Spinal cord (tissue), 10 donors: ENCODE measurements around the gene GRPEL1. TPM values are rescaled to one million over a fixed set of nuclear protein-coding genes. Genes with fewer than 3 reads are reported as not detected.

Experiments
- DNase-seq, 6 donors: peaks; one replicate each; pipeline versions ENCODE4 v3.0.0 to v3.0.0-alpha.2; 2013 to 2015; ENCODE audit warnings: low spot score in 6 of 6, low read depth in 4 of 6
- H3K27ac ChIP-seq: one replicate; pipeline ENCODE4 v1.5.1; 2013; ENCODE audit warnings: low read depth, low read length, control low read depth
- H3K27me3 ChIP-seq: one replicate; pipeline ENCODE4 v1.6.1; 2013; ENCODE audit warnings: low read length; ENCODE audit not compliant: control insufficient read depth, insufficient read depth
- H3K36me3 ChIP-seq: one replicate; pipeline ENCODE4 v1.6.1; 2013; ENCODE audit warnings: low read length; ENCODE audit not compliant: control insufficient read depth, insufficient read depth
- H3K4me1 ChIP-seq: one replicate; pipeline ENCODE4 v1.6.1; 2013; ENCODE audit warnings: low read length; ENCODE audit not compliant: control insufficient read depth, insufficient read depth
- H3K4me3 ChIP-seq: one replicate; pipeline ENCODE4 v1.5.1; 2013; ENCODE audit warnings: low read depth, low read length, control low read depth
- H3K9me3 ChIP-seq: one replicate; pipeline ENCODE4 v1.6.1; 2013; ENCODE audit warnings: low read length; ENCODE audit not compliant: control insufficient read depth, insufficient read depth
- WGBS: methylation state at CpG from one replicate; pipeline ENCODE4 v1.1.5; 2013; ENCODE audit warnings: missing lambda C conversion rate; ENCODE audit not compliant: insufficient coverage; 5-methylcytosine and 5-hydroxymethylcytosine counted together
- polyA plus RNA-seq, 2 donors: library from polyadenylated mRNA; unstranded; fragments of 120-200 nt; gene quantifications; one replicate each; pipeline ENCODE4 v1.2.1, GENCODE V29; 2013; ENCODE audit not compliant: insufficient read length in 2 of 2
- total RNA-seq, 2 donors: library from RNA; depleted of rRNA in 1 of 2; stranded (reverse); fragments of 120-200 nt in 1 of 2; fragments of >200 nt in 1 of 2; gene quantifications; one replicate each; pipeline versions ENCODE4 v1.2.3 to v1.2.4, GENCODE V29; 2013 to 2014
- donor health status: healthy.

The GRPEL1 gene
- total and polyA plus RNA-seq, 4 donors, result 15.3 to 38.2 (median 34.2) TPM

- H3K27me3 ChIP-seq, result no peaks in the 10 kb centered on the region
- H3K36me3 ChIP-seq, result peaks cover 9% of the 10 kb centered on the region
- H3K4me3 ChIP-seq, result peak overlapping the region; percentile 85
- no peak for DNase-seq
- no peaks in the 10 kb centered on the region for H3K9me3 ChIP-seq
- WGBS, result 4% methylated on average over 17 of the region's 20 CpGs
- peaks cover 31% of the 10 kb centered on the region for H3K4me1 ChIP-seq
- peak overlapping the region; percentile 96 for H3K27ac ChIP-seq
Observed at GRCh38 chr4:7068883-7069282, 1.0 kb upstream of the GRPEL1 start.

- peaks cover 14% of the 10 kb centered on the region for H3K36me3 ChIP-seq
- under 1% methylated on average over 44 of the region's 50 CpGs for WGBS
- peaks cover 29% of the 10 kb centered on the region for H3K4me1 ChIP-seq
- peak overlapping the region; percentile 85 for H3K4me3 ChIP-seq
- H3K27ac ChIP-seq, result peak overlapping the region; percentile 96
- H3K9me3 ChIP-seq, result no peaks in the 10 kb centered on the region
- DNase-seq, result no peak
- no peaks in the 10 kb centered on the region for H3K27me3 ChIP-seq
Observed at GRCh38 chr4:7068279-7068842, 497 bp upstream of the GRPEL1 start.

- peaks cover 28% of the 10 kb centered on the region for H3K4me1 ChIP-seq
- WGBS, result 2% methylated on average over 13 of the region's 13 CpGs
- no peaks in the 10 kb centered on the region for H3K9me3 ChIP-seq
- H3K27me3 ChIP-seq, result no peaks in the 10 kb centered on the region
- no peak for DNase-seq
- H3K4me3 ChIP-seq, result peak overlapping the region; percentile 85
- H3K36me3 ChIP-seq, result peaks cover 26% of the 10 kb centered on the region
- no peak overlapping the region for H3K27ac ChIP-seq
Observed at GRCh38 chr4:7067126-7067451, 775 bp downstream of the GRPEL1 start.

GRCh38 chr4:7066493-7066892 lies 1.4 kb downstream of the GRPEL1 start:
- no peaks in the 10 kb centered on the region for H3K9me3 ChIP-seq
- H3K27me3 ChIP-seq, result no peaks in the 10 kb centered on the region
- 82% methylated on average over 3 of the region's 4 CpGs for WGBS
- H3K4me1 ChIP-seq, result peaks cover 28% of the 10 kb centered on the region
- no peak overlapping the region for H3K4me3 ChIP-seq
- peaks cover 32% of the 10 kb centered on the region for H3K36me3 ChIP-seq
- H3K27ac ChIP-seq, result no peak overlapping the region
- DNase-seq, result no peak

- Histone ChIP-seq H3K4me1 (peaks cover 27% of the 10 kb centered on the region), H3K27me3 (no peaks in the 10 kb centered on the region), H3K36me3 (peaks cover 37% of the 10 kb centered on the region), H3K4me3 (no peak overlapping the region), H3K27ac (no peak overlapping the region), H3K9me3 (no peaks in the 10 kb centered on the region)
- no peak for DNase-seq
- WGBS, result 100% methylated on average over 6 of the region's 11 CpGs
Observed at GRCh38 chr4:7066006-7066405, 1.9 kb downstream of the GRPEL1 start.

- DNase-seq, result no peak
- peaks cover 11% of the 10 kb centered on the region for H3K4me1 ChIP-seq
- H3K36me3 ChIP-seq, result peaks cover 47% of the 10 kb centered on the region
- WGBS, result 89% methylated on average over 3 of the region's 4 CpGs
- no peak overlapping the region for H3K27ac ChIP-seq
- H3K4me3 ChIP-seq, result no peak overlapping the region
- H3K27me3 ChIP-seq, result no peaks in the 10 kb centered on the region
- H3K9me3 ChIP-seq, result no peaks in the 10 kb centered on the region
Observed at GRCh38 chr4:7063362-7063761, 4.5 kb downstream of the GRPEL1 start.

GRCh38 chr4:7062816-7063215 lies 5.0 kb downstream of the GRPEL1 start:
- no peak overlapping the region for H3K4me3 ChIP-seq
- H3K36me3 ChIP-seq, result peaks cover 47% of the 10 kb centered on the region
- no peaks in the 10 kb centered on the region for H3K27me3 ChIP-seq
- no peak overlapping the region for H3K27ac ChIP-seq
- H3K9me3 ChIP-seq, result no peaks in the 10 kb centered on the region
- WGBS, result no CpG with 5 or more reads among the region's 4 CpGs
- no peak for DNase-seq
- peaks cover 10% of the 10 kb centered on the region for H3K4me1 ChIP-seq

GRCh38 chr4:7061815-7062214 lies 6.0 kb downstream of the GRPEL1 start:
- peaks cover 48% of the 10 kb centered on the region for H3K36me3 ChIP-seq
- no peak overlapping the region for H3K27ac ChIP-seq
- no peak for DNase-seq
- 94% methylated on average over 4 of the region's 6 CpGs for WGBS
- H3K27me3 ChIP-seq, result no peaks in the 10 kb centered on the region
- peaks cover 5% of the 10 kb centered on the region for H3K4me1 ChIP-seq
- H3K9me3 ChIP-seq, result no peaks in the 10 kb centered on the region
- H3K4me3 ChIP-seq, result no peak overlapping the region

- Histone ChIP-seq H3K27me3 (no peaks in the 10 kb centered on the region), H3K27ac (no peak overlapping the region), H3K36me3 (peaks cover 58% of the 10 kb centered on the region), H3K4me1 (no peaks in the 10 kb centered on the region), H3K9me3 (no peaks in the 10 kb centered on the region), H3K4me3 (no peak overlapping the region)
- 94% methylated on average over 15 of the region's 20 CpGs for WGBS
- DNase-seq, result no peak
Observed at GRCh38 chr4:7060346-7061150, 7.3 kb downstream of the GRPEL1 start.

GRCh38 chr4:7059662-7060061 lies 8.2 kb downstream of the GRPEL1 start:
- Histone ChIP-seq H3K9me3 (no peaks in the 10 kb centered on the region), H3K4me1 (no peaks in the 10 kb centered on the region), H3K4me3 (no peak overlapping the region), H3K27ac (no peak overlapping the region), H3K27me3 (no peaks in the 10 kb centered on the region), H3K36me3 (peaks cover 63% of the 10 kb centered on the region)
- no peak for DNase-seq
- 82% methylated on average over 5 of the region's 11 CpGs for WGBS
